Measurements from ENCODE around the gene IGSF6. TPM values are rescaled to one million over a fixed set of nuclear protein-coding genes. Genes with fewer than 3 reads are reported as not detected.

The IGSF6 gene
- total RNA-seq, 1 donor from 2014 or later: 0.26 TPM

- peaks cover 2% of the 10 kb centered on the region for H3K36me3 ChIP-seq (ENCODE audit: control insufficient read depth, insufficient read depth, low read length)
- H3K4me3 ChIP-seq (ENCODE audit: low read depth, low read length): no peak overlapping the region
- FAIRE-seq (no peak), DNase-seq (ENCODE audit: low read depth) (no peak)
- no peak for TF ChIP-seq CTCF (IDR thresholded peaks at IDR 0.05; ENCODE audit: insufficient read depth, low read length, severe bottlenecking)
- no peaks in the 10 kb centered on the region for H3K27me3 ChIP-seq (ENCODE audit: control insufficient read depth, insufficient read depth, low read length)
Measured at GRCh38 chr16:21644674-21645073, 7.7 kb downstream of the IGSF6 start.

- H3K36me3 ChIP-seq (ENCODE audit: control insufficient read depth, insufficient read depth, low read length): no peaks in the 10 kb centered on the region
- TF ChIP-seq CTCF (IDR thresholded peaks at IDR 0.05; ENCODE audit: insufficient read depth, low read length, severe bottlenecking): no peak
- H3K4me3 ChIP-seq (ENCODE audit: low read depth, low read length): no peak overlapping the region
- H3K27me3 ChIP-seq (ENCODE audit: control insufficient read depth, insufficient read depth, low read length): no peaks in the 10 kb centered on the region
- DNase-seq (ENCODE audit: low read depth) (no peak), FAIRE-seq (no peak)
Measured at GRCh38 chr16:21643785-21644184, 8.6 kb downstream of the IGSF6 start.

GRCh38 chr16:21642861-21643260 lies 9.5 kb downstream of the IGSF6 start:
- H3K36me3 ChIP-seq (ENCODE audit: control insufficient read depth, insufficient read depth, low read length): no peaks in the 10 kb centered on the region
- no peak for DNase-seq (ENCODE audit: low read depth)
- no peak overlapping the region for H3K4me3 ChIP-seq (ENCODE audit: low read depth, low read length)
- no peak for TF ChIP-seq CTCF (IDR thresholded peaks at IDR 0.05; ENCODE audit: insufficient read depth, low read length, severe bottlenecking)
- no peak for FAIRE-seq
- H3K27me3 ChIP-seq (ENCODE audit: control insufficient read depth, insufficient read depth, low read length): no peaks in the 10 kb centered on the region

GRCh38 chr16:21641916-21642315 lies 10.5 kb downstream of the IGSF6 start:
- H3K4me3 ChIP-seq (ENCODE audit: low read depth, low read length): no peak overlapping the region
- no peak for TF ChIP-seq CTCF (IDR thresholded peaks at IDR 0.05; ENCODE audit: insufficient read depth, low read length, severe bottlenecking)
- no peaks in the 10 kb centered on the region for H3K27me3 ChIP-seq (ENCODE audit: control insufficient read depth, insufficient read depth, low read length)
- no peak for FAIRE-seq
- no peak for DNase-seq (ENCODE audit: low read depth)
- no peaks in the 10 kb centered on the region for H3K36me3 ChIP-seq (ENCODE audit: control insufficient read depth, insufficient read depth, low read length)

- no peak for TF ChIP-seq CTCF (IDR thresholded peaks at IDR 0.05; ENCODE audit: insufficient read depth, low read length, severe bottlenecking)
- Histone ChIP-seq H3K4me3 (ENCODE audit: low read depth, low read length) (no peak overlapping the region), H3K36me3 (ENCODE audit: control insufficient read depth, insufficient read depth, low read length) (no peaks in the 10 kb centered on the region), H3K27me3 (ENCODE audit: control insufficient read depth, insufficient read depth, low read length) (no peaks in the 10 kb centered on the region)
- DNase-seq (ENCODE audit: low read depth): no peak
- FAIRE-seq: no peak
Measured at GRCh38 chr16:21639493-21639892, 12.9 kb downstream of the IGSF6 start.

- Histone ChIP-seq H3K4me3 (ENCODE audit: low read depth, low read length) (no peak overlapping the region), H3K27me3 (ENCODE audit: control insufficient read depth, insufficient read depth, low read length) (no peaks in the 10 kb centered on the region), H3K36me3 (ENCODE audit: control insufficient read depth, insufficient read depth, low read length) (no peaks in the 10 kb centered on the region)
- DNase-seq (ENCODE audit: low read depth) (peak; percentile 97), FAIRE-seq (no peak)
- TF ChIP-seq CTCF (IDR thresholded peaks at IDR 0.05; ENCODE audit: insufficient read depth, low read length, severe bottlenecking): no peak
Measured at GRCh38 chr16:21638573-21638975, 13.8 kb downstream of the IGSF6 start.

Measured in bronchial epithelial cell (primary cell).